Measurements from ENCODE around the gene FAM3A.

FAM3A gene

DNA sequence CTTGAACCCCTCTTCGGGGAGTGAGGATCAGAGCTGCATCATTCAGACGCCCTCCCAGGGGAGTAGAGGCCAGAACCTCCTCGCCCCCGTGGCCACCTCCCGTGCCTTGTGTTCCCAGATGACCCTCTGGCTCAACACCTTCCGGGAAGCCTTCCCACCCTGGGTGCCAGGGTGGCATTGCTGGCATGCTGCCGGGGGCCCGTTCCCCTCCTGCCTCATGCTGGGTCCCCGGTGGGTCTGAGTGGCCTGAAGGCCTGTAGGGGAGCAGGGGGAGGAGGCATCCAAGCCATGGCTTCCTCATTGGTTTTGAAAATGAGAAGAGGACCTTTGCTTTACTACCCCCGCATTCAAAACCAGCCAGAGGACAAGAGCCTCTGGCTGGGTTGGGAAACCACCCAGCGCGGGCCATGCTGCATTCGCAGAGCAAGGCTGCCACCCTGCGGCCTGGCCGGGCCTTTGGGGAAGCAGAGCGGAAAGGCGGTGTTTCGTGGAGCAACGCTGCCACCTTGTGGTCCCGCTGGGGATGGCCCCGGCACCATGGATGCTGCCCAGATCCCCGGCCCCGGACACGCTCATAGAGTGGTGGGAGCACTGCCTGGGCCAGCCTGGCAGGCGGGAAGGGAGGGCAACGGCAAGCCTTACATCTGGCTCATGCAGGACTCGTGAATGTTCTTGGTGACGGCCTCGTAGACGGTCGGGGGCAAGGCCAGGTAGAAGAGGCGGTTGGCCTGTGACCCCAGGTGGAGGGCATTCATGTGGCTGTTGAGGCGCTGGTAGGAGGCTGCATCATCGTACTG, 18.7 kb upstream of the FAM3A start:
- DNase-seq (ENCODE audit: low read depth in 2 of 2, low spot score in 1 of 2) = peak; percentile 66 to 76

DNA sequence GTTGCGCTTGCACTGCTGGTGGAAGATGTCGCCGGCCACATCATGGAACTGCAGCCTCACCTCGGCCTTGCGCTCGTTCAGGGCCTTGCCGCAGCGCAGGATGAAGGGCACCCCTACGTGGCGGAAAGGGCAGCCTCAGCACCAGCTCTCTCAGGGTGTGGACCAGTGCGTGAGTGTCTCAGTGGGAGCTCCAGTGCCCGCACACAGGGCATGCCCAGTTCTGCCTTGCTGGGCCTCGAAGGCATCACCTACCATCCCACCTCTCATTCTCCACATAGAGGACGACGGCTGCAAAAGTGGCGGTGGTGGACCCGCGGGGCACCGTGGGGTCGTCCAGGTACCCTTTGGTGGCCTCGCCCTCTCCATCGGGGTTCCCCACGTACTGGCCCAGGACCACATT, 16.7 kb upstream of the FAM3A start:
- DNase-seq (ENCODE audit: low read depth in 2 of 2, low spot score in 1 of 2) = no peak

DNA sequence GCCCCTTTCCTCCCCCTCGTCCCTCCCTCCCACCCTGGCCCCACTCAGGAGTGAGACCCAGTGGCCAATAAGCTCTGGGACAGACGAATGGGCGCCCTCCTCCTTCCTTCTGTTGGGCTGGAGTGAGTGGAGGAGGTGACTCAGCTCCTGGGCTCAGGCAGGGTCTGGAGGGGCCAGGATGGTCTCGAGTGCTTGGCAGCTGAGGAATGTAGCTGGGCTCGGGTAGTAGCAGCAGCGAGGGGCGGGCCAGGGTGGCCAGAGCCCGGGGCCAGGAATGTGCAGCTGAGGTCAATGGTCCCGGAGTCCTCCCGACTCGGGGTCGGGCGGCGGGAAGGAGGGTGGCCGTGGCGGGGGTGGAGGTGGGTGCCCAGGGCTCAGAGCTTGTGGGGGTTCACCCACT, 15.6 kb upstream of the FAM3A start:
- no peak for DNase-seq (ENCODE audit: low read depth in 2 of 2, low spot score in 1 of 2)

DNA sequence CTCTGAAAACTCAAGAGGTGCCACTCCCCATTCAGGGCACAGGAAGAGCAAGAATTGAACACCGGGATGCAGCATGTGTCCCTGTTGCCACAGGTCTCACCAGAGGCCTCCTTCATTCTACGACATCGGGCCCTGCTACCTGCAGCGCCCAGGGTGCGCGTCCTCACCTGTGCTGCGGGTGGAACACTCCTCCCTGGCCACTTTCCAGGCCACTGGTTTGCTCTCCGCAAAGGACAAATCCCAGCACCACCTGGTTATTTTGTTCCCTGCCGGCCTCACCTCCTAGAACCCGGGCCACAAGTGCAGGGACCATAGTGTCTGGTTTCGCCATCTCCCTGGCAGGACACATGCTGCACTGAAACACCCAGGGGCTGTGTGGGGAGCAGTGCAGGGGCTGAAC, 14.3 kb upstream of the FAM3A start:
- no peak for DNase-seq (ENCODE audit: low read depth in 2 of 2, low spot score in 1 of 2)

DNA sequence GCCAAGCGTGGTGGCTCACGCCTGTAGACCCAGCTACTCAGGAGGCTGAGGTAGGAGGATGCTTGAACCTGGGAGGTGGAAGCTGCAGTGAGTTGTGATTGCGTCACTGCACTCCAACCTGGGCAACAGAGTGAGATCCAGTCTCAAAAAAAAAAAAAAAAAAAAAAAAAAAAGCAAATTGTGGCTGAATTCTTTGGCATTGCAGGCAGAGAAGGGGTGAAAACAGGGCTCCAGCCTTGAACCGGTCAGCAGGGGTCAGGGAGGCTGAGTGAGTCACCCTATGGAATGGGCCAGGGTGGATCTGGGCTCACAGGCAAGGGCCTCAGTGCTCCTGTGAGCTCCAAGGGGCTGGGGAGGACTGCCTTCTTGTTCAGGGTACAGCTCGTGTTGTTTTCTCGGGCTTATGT, 13.2 kb upstream of the FAM3A start:
- no peak for DNase-seq (ENCODE audit: low read depth in 2 of 2, low spot score in 1 of 2)

DNA sequence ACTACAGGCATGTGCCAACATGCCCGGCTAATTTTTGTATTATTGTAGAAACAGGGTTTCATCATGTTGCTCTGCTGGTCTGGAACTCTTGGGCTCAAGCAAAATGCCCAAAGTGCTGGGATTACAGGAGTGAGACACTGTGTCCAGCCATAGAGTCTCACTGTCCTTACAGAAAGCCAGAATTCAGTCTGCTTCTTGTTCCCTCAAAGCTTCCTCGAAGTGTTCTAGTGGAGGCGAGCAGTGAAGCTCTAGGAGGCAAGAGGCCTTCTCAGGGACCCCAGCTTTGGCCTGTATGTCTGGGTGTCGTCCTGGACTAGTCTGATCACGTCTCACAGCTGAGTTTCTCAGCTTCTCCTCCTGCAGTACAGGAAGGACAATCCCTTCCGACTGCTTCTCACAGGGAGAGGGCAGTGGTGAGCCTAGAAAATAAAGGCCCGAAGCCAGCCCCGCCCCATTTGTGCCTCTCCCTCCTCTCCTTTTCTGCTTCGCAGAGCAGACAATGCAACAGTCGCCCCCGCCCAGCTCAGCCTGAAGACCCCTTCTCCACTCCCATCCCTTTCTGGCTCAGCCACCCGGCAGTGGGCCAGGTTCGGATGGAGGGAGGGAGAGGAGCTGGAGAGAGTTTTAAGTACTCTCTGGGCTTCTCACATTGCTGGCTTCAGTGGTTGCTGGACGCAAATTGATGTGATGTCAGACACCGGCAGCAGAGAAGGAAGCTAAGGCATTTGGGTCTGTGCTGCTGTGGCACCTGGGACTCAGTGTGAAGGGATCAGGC, 11.1 kb upstream of the FAM3A start:
- DNase-seq (ENCODE audit: low read depth in 2 of 2, low spot score in 1 of 2) = no peak

DNA sequence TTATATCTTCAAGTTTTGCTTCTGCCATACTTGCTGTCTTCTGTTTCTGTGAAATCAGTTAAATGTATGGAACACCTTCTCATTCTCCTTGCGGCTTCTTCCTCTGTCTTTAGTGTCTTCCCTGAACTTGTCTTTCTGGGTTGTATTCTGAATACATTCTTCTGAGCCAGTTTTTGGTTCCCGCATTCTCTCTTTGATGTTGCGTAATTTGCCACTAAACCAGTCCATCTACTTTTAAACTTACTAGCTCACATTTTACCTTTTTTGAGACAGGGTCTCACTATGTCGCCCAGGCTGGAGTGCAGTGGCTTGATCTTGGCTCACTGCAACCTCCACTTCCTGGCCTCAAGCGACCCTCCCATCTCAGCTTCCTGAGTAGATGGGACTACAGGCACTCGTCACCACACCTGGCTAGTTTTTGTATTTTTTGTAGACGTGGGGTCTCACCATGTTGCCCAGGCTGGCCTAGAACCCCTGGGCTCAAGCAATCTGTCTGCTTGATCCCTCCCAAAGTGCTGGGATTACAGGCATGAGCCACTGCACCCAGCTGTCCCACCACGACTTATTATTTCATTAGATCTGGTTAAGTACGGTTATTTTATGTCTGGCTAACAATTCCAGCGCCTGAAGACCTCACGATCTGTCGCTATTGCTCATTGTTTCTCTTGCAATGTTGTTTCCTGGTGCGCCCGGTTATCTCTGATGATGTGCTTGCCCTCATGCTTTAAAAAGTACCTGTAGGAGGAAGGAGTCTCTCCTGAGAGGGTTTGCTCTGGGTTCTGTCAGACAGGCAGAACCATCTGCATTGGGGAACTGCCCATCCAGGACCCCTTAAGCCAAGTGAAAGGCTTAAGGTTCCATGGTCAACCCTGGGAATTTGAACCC, 9.8 kb upstream of the FAM3A start:
- DNase-seq (ENCODE audit: low read depth in 2 of 2, low spot score in 1 of 2) = no peak

DNA sequence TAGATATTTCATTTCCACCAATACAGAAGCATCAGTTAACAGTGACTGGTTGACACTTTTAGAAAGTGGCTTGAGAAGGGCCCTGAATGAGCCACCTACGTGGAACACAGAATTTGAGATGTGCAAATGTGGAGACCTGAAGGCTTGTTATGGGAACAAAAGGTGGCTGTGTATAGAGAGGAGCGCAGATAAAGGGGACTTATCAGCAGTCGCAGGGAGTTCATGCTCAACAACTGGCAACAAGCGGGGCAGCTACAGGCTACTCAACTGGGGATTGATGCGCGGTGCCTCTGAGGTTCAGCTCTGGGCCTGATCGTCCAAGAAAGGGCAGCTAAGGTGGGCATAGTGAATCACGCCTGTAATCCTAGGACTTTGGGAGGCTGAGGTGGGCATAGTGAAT, 3.4 kb upstream of the FAM3A start:
- DNase-seq (ENCODE audit: low read depth in 2 of 2, low spot score in 1 of 2) = no peak

DNA sequence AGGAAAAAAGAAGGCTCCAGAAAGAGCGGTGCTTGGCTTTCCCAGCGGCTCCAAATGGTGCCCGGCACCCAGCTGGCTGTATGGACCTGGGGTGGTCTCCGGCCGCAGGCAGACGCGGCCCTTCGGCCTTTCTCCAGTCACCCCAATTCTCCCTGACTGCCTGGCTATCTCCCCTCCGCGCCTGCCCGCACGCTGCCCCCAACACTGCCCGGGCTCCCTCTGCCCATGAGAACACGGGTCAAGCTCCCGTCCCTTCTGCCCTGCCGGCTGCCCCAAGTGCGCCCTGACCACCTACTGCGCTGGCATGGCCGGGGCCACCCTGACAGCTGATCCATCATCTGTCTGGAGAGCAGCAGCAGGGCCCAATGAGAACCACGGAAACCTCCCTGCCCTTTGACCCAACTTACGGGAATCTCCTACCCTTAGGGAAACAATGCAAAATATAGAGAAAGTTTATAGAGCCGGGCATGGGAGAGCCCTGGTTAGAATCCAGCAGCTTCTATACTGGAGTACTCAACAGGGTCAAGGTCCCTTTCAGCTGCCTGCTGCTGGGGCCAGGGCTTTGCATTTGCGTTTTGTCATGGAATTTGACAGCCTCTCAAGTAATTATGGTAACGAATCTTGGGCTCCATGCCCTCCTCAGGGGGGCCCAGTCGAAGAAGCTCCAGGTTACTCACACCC, 1.2 kb upstream of the FAM3A start:
- no peak for DNase-seq (ENCODE audit: low read depth in 2 of 2, low spot score in 1 of 2)

DNA sequence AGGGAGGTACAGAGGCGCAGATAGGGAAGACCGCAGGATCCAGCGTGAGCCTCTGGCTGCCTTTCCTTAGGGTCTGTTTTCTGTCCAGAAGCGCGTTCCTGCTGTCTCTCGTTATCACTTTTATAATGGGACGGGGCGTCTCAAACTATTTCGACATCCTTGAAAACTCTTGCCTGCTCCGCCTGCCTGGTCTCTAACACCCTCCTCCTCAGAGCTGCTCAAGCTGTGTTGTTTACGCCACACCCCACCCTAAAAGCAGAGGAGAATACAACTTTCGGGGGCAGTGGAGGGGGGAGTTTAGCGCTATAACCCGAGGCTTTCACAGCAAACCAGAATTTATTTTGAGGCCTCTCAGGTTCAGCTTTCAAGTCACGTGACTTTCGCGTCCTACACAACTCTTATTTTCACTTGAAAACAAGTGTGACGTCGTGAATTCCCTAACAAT, 646 bp upstream of the FAM3A start:
- no peak for DNase-seq (ENCODE audit: low read depth in 2 of 2, low spot score in 1 of 2)

DNA sequence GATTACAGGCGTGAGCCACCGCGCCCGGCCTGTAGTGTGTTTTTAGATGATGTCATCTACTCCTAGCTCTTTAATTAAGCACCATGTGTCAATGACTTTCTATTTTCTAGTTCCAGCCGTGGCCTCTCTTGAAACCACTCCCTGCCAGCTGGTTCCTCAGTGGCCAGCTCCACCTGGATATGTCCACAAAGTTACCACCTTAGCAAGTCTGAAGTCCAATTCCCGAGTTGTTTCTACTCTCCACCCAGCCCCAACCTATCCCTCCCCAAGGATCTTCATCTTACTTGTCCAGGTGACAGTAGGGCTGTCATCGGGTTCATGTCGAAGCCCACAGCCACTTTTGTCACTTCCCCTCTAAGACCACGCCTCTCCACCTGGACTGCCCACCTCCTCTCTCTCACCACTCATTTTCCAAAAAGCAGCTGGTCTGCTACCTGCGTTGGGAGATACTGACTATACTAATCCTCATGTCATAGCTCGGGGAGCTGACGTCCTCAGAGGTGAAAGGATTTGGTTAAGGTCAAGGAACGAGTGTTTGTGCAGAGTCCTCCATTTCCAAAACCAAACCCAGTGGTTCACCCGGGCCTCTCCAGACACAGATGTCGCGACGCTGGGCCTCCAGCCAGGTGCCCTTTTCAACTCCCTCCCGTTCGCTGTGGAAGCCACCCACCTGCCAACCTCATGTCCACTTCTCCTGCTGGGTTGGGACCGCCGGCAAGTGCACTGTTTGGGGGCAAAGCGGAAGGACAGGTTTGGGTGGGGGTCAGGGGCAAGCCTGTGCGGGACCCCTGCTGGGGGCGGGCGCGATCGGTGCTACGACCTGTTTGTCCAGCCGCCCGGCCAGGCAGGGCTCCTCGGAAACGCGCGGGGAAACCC, 704 bp downstream of the FAM3A start:
- DNase-seq (ENCODE audit: low read depth in 2 of 2, low spot score in 1 of 2) = no peak

DNA sequence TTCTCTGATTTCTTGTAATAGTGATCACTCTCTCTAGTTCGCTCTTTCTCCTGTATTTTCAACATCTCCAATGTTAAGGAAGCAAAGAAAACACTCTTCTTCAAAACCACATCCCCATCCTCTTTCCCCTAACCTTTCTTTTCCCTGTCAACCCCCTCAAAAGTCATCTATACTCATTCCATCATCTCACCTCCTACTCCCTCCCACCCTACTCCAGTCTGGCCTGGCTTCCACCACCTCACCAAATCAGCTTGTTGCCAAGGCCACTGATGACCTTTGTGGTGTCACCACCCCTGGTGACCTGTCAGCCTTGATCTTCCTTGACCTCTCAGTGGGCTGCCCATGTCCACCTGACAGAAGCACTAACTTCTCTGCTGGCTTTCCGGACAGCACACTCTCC, 2.3 kb downstream of the FAM3A start:
- DNase-seq (ENCODE audit: low read depth in 2 of 2, low spot score in 1 of 2) = no peak

DNA sequence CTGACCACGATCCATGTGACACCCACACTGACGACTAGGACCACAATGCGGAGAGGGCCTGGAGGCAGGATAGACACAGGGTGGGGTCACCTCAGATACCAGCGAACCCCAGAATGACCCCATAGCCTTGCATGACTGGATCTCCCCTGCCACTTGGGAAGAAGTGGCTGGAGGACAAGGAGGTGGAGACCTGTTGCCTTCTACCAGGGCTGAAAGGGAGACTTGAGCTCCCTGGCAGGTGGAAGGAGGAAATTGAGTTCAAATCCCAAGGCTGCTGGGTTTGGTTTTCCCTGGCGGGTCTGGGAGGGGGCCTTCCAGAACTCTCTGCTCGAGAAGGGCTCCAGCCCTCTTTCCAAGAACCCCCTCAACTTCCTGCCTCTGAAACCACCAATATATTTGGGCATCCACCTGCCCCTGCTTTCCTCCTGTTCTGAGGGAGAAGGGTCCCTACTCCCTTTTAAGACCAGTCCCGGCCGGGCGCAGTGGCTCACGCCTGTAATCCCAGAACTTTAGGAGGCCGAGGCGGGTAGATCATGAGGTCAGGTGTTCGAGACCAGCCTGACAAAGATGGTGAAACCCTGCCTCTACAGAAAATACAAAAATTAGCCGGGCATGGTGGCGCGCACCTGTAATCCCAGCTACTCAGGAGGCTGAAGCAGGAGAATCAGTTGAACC, 3.0 kb downstream of the FAM3A start:
- DNase-seq (ENCODE audit: low read depth in 2 of 2, low spot score in 1 of 2) = no peak

DNA sequence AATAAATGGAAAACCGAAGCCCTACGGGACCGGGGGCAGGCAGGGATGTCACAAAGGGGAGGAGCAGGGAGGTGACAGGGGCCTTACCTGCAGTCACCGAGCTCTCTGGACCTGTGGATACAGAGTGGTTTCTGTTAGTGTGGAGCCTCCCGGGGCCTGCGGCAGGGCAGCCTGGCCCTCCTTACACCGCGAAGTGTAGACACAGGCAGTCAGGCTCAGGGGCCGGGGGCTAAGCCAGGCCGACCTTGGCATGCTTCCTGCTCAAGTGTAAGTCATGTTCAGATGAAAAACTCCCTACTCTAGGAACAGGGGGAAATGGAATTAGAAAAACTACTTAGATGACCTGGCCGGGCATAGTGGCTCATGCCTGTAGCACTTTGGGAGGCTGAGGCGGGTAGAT, 4.3 kb downstream of the FAM3A start:
- no peak for DNase-seq (ENCODE audit: low read depth in 2 of 2, low spot score in 1 of 2)

DNA sequence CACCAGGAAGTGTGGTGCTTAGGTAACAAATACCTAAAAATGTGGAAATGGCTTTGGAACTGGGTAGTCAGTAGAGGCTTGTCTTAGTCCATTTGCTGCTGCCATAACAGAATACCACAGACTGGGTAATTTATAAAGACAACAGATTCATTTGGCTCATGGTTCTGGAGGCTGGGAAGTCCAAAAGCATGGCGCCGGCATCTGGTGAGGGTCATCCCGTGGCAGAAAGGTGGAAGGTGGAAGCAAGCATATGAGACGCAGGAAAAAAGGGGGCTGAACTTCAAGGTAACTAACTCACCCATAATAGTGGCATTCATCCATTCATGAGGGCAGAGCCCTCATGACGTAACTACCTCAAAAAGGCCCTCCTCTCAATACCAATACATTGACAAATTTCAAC, 6.6 kb downstream of the FAM3A start:
- no peak for DNase-seq (ENCODE audit: low read depth in 2 of 2, low spot score in 1 of 2)

DNA sequence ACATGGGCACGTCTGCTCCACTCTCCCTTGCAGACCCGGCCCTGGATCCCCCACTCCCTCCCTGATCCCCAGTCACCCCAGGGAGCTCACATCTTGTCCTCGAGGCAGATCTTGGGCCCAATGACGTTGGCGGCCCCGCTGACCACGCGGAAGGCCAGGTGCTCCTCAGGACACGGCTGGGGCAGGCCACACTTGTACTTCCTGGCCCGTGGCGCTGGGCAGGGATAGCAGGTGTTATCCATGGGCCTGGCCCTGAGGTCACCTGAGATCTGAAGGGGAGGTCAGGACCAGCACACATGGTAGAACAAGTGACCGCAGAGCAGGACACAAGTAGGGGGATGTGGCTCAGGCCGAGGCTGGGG, 7.7 kb downstream of the FAM3A start:
- no peak for DNase-seq (ENCODE audit: low read depth in 2 of 2, low spot score in 1 of 2)

DNA sequence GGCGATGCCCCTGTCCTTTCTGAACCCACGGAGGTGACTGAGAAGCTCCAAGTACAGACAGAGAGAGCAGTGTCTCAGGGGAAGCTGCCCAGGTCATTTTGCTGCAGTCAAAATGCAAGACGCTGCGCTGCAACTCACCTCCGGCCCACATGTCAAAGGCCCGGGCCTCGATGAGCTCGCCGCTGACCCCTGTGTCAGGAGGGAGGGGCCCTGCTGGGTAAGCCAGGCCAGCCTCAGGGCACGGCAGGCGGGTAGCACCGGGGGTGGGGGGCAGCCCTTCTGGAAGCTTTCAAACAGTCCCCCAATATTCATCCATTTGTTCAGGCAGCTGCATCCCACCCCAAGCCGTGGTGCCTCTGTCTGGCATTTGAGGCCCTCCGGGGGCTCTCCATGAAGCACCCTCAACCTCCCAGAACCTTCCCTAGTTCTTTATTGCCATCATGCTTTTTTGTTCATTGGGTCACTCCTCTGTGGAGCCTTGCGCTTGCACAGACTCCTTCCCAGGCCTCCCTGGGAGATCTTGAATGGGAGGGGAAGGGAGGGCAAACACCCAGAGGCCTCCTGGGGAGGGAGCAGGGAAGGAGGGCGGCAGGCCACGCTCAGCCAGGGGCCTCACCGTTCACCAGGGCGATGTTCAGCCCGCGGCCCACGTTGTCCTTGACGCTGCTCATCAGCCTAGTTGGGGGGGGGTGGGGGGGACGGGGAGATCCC, 8.2 kb downstream of the FAM3A start:
- no peak for DNase-seq (ENCODE audit: low read depth in 2 of 2, low spot score in 1 of 2)

DNA sequence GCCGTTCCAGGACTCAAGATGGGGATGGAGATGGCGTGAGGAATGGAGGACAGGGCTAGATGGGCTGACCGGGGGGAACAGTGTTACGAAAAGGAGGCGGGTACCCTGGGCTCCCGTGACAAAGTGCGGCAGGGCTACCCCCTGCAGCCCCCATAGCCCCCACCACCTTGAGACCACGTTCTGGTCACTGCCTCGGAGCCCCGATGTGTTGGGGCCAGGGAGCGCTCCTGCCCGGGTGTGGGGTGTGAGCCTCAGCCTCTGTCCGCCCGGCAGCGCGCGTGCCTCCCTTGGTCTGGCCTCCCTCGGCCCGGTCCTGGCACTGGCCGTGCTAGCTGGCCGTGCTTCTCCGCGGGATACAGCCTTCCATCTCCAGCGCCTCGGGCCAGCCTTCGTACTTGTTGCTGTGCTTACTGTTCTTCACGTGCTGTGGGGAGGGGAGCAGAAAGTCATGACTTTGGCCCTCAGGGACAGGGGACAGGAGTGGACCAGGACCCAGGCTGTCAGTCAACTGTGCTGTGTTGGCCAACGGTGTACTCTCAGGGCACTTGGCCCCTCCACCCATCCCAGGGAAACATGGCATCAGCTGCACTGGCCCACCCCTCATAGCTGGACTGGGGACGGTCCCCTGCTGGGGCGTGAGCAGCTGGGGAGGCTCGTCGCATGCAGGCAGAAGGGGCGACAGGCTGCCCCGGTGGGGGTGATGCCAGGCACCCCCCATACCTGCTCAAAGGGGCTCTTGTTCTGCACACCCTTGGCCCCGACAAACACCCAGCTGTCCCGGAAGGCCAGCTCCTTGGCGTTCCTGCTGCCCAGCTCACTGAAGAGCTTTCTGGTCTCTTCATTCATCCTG, 9.3 kb downstream of the FAM3A start:
- no peak for DNase-seq (ENCODE audit: low read depth in 2 of 2, low spot score in 1 of 2)

Measured in stimulated activated CD8-positive, alpha-beta memory T cell treated with anti-CD3 and anti-CD28 coated beads, Interleukin-4, amount 100 ng/mL, for 4 hours (primary cell).